Breast epithelium (tissue), 4 donors: ENCODE results near the gene C22orf15. TPM values are rescaled to one million over a fixed set of nuclear protein-coding genes. Genes with fewer than 3 reads are reported as not detected.

ENCODE experiments used
- DNase-seq, 2 donors: peaks; one replicate each; pipeline ENCODE4 v3.0.0-alpha.2; 2019; ENCODE audit warnings: low spot score in 2 of 2
- H3K27ac ChIP-seq, 2 donors: fragments of 200-600 bp; sonication (generic) in 1 of 2; one replicate each; pipeline ENCODE4 v1.5.1; 2016 to 2019; ENCODE audit warnings: mild to moderate bottlenecking in 1 of 2
- H3K27me3 ChIP-seq, 2 donors: fragments of 200-600 bp; sonication (generic) in 1 of 2; one replicate each; pipeline versions ENCODE4 v1.5.1 to v1.6.0; 2017 to 2019; ENCODE audit warnings: control low read depth in 1 of 2, mild to moderate bottlenecking in 1 of 2
- H3K36me3 ChIP-seq: fragments of 200-600 bp; one replicate; pipeline ENCODE4 v1.5.1; 2019
- H3K4me1 ChIP-seq, 2 donors: fragments of 200-600 bp; sonication (generic); one replicate each; pipeline ENCODE4 v1.5.1; 2016 to 2019; ENCODE audit warnings: control low read depth in 1 of 2
- H3K4me3 ChIP-seq, 3 donors: fragments of 200-600 bp; sonication (generic); 1 replicate in 2 of 3; 2 replicates in 1 of 3; pipeline ENCODE4 v1.5.1; 2016 to 2019; ENCODE audit warnings: mild to moderate bottlenecking in 3 of 3, moderate library complexity in 2 of 3
- H3K9me3 ChIP-seq, 2 donors: fragments of 200-600 bp; sonication (generic) in 1 of 2; one replicate each; pipeline ENCODE4 v1.5.1; 2016 to 2019; ENCODE audit warnings: control low read depth in 1 of 2
- CTCF ChIP-seq, 3 donors: fragments of 450-650 bp; IDR thresholded peaks; one replicate each; pipeline ENCODE4 v1.5.1; 2016 to 2017; ENCODE audit warnings: antibody characterized with exemption in 3 of 3, mild to moderate bottlenecking in 3 of 3, moderate library complexity in 3 of 3
- POLR2A ChIP-seq: fragments of 450-650 bp; IDR thresholded peaks from one replicate; pipeline ENCODE4 v1.6.1; 2016; ENCODE audit warnings: antibody characterized with exemption, mild to moderate bottlenecking, moderate library complexity
- POLR2AphosphoS5 ChIP-seq, 3 donors: sonication (generic); formaldehyde crosslinking; IDR thresholded peaks; one replicate each; pipeline ENCODE4 v1.6.1; 2017; ENCODE audit warnings: antibody characterized with exemption in 3 of 3
- intact Hi-C: fragments of 100-400 bp; cut with DNase I; formaldehyde crosslinking; loops from one replicate; pipeline ENCODE4 v1.15.1; 2023; ENCODE audit warnings: low total_unique reads
- total RNA-seq, 3 donors: library from RNA; depleted of rRNA; stranded (reverse); fragments of >200 nt; gene quantifications; one replicate each; pipeline ENCODE4 v1.1.0, GENCODE V29; 2016

The C22orf15 gene
- total RNA-seq, 3 donors from 2014 or later: not detected

DNA sequence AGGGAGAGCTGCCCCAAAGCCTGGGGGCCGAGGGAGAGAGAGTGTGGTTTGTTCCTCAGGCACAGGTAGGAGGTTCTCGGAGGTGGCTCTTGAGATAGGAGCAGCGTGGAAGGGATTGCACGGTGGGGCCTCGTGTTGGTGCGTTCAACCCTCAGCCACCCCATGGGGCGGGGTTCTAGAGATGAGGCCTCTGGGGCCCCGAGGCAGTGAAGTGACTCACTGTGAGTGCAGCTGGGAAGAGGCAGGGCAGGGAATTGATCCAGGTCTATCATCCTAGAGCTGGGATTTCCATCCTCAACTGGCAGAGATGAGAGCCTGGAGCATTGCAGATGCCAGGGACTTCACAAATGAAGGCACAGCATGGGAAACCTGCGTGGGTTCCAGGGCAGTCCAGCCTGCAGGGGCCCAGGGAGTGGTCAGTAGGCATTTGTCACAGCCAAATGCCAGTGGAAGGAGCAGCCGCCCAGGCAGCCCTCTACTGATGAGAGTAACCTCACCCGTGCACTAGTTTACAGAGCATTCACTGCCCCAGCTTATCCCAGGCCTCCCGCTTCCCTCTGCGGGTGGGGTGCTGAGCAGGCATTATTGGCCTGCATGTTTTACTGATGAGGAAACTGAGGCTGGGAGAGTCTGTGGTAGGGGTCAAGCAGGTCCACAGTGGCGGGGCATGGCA is 18.9 kb downstream of the C22orf15 start:
- intact Hi-C loops: no loop called here
- Histone ChIP-seq H3K27ac (no peak overlapping the region), H3K36me3 (no peaks in the 10 kb centered on the region), H3K4me1 (peaks cover 3 to 5% of the 10 kb centered on the region in 2 donors), H3K27me3 (no peaks in the 10 kb centered on the region), H3K4me3 (no peak overlapping the region), H3K9me3 (no peaks in the 10 kb centered on the region)
- TF ChIP-seq CTCF (IDR thresholded peaks at IDR 0.05) (no peak), POLR2AphosphoS5 (IDR thresholded peaks at IDR 0.05) (no peak), POLR2A (no peak)
- DNase-seq: no peak

DNA sequence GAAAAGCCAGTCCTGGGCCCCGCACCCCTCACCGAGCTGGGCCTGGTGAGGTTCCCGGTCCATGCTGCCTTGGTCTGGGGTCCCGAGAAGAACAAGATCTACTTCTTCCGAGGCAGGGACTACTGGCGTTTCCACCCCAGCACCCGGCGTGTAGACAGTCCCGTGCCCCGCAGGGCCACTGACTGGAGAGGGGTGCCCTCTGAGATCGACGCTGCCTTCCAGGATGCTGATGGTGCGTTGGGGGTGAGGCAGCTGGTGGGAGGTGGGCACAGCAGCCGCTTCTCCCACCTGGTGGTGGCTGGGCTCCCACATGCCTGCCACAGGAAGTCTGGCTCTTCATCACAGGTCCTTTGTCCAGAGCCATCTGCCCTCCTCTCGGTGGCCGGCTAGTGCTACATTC is 19.5 kb downstream of the C22orf15 start:
- Histone ChIP-seq H3K27ac (no peak overlapping the region), H3K36me3 (no peaks in the 10 kb centered on the region), H3K9me3 (no peaks in the 10 kb centered on the region), H3K4me1 (peaks cover 3 to 5% of the 10 kb centered on the region in 2 donors), H3K4me3 (no peak overlapping the region), H3K27me3 (no peaks in the 10 kb centered on the region)
- no peak for TF ChIP-seq CTCF (IDR thresholded peaks at IDR 0.05)
- TF ChIP-seq POLR2AphosphoS5 (IDR thresholded peaks at IDR 0.05): no peak
- TF ChIP-seq POLR2A: no peak
- intact Hi-C loops: no loop called here
- no peak for DNase-seq

DNA sequence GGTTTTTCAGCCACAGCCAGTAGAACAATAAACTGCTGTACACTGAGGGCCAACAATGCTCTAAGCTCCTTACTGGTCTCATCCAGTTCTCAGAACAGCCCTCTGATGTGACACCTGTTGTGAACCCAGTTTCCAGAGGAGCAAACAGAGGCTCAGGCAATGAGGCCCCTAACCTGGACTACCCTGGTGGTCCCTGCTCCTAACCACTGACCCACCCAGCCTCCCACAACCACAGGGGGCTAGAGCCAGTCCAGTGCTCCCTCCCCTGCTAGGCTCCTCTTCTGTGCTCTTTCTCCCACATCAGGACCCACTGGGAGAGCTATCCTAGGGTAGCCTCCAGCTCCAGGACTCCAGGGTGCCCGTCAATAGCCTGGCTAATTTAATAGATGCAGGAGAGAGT is 19.9 kb downstream of the C22orf15 start:
- H3K4me3 ChIP-seq: no peak overlapping the region
- intact Hi-C loops: no loop called here
- H3K4me1 ChIP-seq: peaks cover 3 to 5% of the 10 kb centered on the region in 2 donors
- TF ChIP-seq POLR2AphosphoS5 (IDR thresholded peaks at IDR 0.05) (no peak), CTCF (IDR thresholded peaks at IDR 0.05) (no peak), POLR2A (no peak)
- no peak for DNase-seq
- H3K27ac ChIP-seq: no peak overlapping the region
- H3K36me3 ChIP-seq: no peaks in the 10 kb centered on the region
- no peaks in the 10 kb centered on the region for H3K27me3 ChIP-seq
- H3K9me3 ChIP-seq: no peaks in the 10 kb centered on the region

GRCh38 chr22:23783265-23784150 is 20.7 kb downstream of the C22orf15 start:
- intact Hi-C loops: no loop called here
- peaks cover 3 to 5% of the 10 kb centered on the region in 2 donors for H3K4me1 ChIP-seq
- no peaks in the 10 kb centered on the region for H3K9me3 ChIP-seq
- no peaks in the 10 kb centered on the region for H3K36me3 ChIP-seq
- TF ChIP-seq CTCF (IDR thresholded peaks at IDR 0.05) (no peak), POLR2AphosphoS5 (IDR thresholded peaks at IDR 0.05) (no peak)
- no peaks in the 10 kb centered on the region for H3K27me3 ChIP-seq
- no peak overlapping the region for H3K4me3 ChIP-seq
- DNase-seq: no peak
- H3K27ac ChIP-seq: peak overlapping the region in 1 of 2 donors; percentile 20

GRCh38 chr22:23784215-23784732 is 21.5 kb downstream of the C22orf15 start:
- intact Hi-C loops: no loop called here
- no peak for DNase-seq
- H3K4me1 ChIP-seq: peaks cover 3 to 5% of the 10 kb centered on the region in 2 donors
- no peak for TF ChIP-seq POLR2A
- no peak for TF ChIP-seq POLR2AphosphoS5 (IDR thresholded peaks at IDR 0.05)
- no peak for TF ChIP-seq CTCF (IDR thresholded peaks at IDR 0.05)
- H3K9me3 ChIP-seq: no peaks in the 10 kb centered on the region
- H3K36me3 ChIP-seq: no peaks in the 10 kb centered on the region
- no peaks in the 10 kb centered on the region for H3K27me3 ChIP-seq
- peak overlapping the region in 1 of 2 donors; percentile 41 for H3K27ac ChIP-seq
- H3K4me3 ChIP-seq: no peak overlapping the region
